ENCODE data around the gene DUSP1.
"Not testable (repeated sequence)": the region's sequence is repeated elsewhere in the genome, so short reads cannot be mapped to it uniquely, and the experiment has no call there.

The DUSP1 gene

DNA sequence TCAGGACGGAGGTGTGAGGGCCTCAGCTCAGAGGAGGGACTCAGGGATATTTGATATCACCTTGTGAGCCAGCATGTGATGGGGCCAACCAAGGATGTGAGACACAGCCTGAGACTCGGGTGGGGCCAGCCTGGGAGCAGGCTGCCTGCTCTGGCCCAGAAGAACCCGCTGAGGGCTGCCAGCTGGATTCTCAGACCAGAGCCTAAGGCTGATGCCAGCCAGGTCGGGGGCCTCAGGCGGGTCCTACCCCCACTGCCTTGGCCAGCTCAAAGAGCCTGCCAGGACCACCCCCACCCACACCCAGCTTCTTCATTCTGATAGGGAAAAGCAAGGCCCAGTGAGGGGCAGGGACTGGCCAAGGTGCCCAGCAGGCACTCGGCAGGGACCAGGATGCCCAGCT, 20.3 kb upstream of the DUSP1 start:
- DNase-seq (ENCODE audit: low spot score), result no peak
- Mint-ChIP-seq H3K9me3 (no peaks in the 10 kb centered on the region), H3K27ac (no peak overlapping the region), H3K36me3 (ENCODE audit: low read depth) (no peaks in the 10 kb centered on the region), H3K4me1 (ENCODE audit: low read depth) (no peaks in the 10 kb centered on the region), H3K27me3 (ENCODE audit: low read depth) (no peaks in the 10 kb centered on the region), H3K4me3 (no peak overlapping the region)

DNA sequence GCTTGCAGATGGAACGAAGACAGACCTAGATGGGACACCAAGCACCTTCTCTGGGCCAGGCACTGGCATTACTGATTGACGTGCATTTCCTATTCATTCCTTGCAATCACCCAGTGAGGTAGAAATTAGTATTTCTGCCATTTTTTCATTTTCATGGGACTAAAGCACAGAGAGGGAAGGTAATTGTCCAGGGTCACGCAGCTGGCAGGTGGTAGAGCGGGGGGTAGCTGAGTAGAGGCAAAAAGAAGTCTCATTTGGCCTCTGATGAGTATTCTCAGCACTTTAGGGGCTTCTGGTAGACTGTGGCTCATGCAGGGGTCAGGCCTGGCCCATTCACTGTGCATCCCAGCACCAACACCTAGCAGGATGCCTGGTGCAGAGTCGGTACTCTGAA, 19.5 kb upstream of the DUSP1 start:
- H3K36me3 Mint-ChIP-seq (ENCODE audit: low read depth), result no peaks in the 10 kb centered on the region
- no peak overlapping the region for H3K4me3 Mint-ChIP-seq
- no peak overlapping the region for H3K27ac Mint-ChIP-seq
- DNase-seq (ENCODE audit: low spot score), result no peak
- H3K4me1 Mint-ChIP-seq (ENCODE audit: low read depth), result no peaks in the 10 kb centered on the region
- H3K27me3 Mint-ChIP-seq (ENCODE audit: low read depth), result no peaks in the 10 kb centered on the region
- no peaks in the 10 kb centered on the region for H3K9me3 Mint-ChIP-seq

DNA sequence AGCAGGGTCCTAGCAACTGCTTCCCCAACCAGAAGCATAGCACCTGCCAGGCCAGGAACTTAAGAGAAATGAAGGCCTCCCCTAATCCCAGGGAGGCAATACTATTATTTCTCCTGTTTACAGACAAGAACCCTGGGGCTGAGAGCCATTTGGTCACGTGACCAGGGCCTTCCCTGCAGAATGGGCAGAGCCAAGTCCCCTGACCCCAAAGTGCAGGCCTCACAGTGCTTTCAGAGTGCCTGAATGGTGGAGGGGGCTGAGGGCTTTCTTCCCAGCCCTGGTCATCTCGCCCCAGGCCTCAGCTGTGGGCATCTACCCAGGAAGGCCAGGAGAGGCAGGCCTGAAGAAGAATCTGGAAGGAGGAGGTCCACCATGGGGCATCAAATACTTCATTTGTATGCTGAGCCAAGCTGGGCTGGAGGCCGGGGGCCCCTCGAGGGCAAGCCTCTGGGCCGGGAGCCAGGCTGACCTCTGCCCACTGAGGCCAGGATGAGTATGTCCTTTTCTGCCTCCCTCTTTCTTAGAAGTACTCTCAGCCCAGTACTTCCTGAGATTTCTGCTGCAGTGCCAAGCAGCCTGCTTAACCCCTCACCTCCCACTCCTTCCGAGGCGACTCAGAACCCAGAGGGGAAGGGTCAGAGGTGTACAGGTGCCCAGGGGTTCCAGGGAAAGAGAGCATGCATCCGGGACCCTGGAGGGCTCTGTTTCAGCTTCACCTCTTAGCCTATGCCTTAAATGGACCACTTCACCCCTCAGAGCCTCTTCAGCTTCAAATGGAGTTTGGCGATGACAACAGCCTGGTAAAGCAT, 18.9 kb upstream of the DUSP1 start:
- no peaks in the 10 kb centered on the region for H3K27me3 Mint-ChIP-seq (ENCODE audit: low read depth)
- no peak for DNase-seq (ENCODE audit: low spot score)
- no peaks in the 10 kb centered on the region for H3K4me1 Mint-ChIP-seq (ENCODE audit: low read depth)
- H3K9me3 Mint-ChIP-seq, result no peaks in the 10 kb centered on the region
- no peaks in the 10 kb centered on the region for H3K36me3 Mint-ChIP-seq (ENCODE audit: low read depth)
- no peak overlapping the region for H3K27ac Mint-ChIP-seq
- no peak overlapping the region for H3K4me3 Mint-ChIP-seq

DNA sequence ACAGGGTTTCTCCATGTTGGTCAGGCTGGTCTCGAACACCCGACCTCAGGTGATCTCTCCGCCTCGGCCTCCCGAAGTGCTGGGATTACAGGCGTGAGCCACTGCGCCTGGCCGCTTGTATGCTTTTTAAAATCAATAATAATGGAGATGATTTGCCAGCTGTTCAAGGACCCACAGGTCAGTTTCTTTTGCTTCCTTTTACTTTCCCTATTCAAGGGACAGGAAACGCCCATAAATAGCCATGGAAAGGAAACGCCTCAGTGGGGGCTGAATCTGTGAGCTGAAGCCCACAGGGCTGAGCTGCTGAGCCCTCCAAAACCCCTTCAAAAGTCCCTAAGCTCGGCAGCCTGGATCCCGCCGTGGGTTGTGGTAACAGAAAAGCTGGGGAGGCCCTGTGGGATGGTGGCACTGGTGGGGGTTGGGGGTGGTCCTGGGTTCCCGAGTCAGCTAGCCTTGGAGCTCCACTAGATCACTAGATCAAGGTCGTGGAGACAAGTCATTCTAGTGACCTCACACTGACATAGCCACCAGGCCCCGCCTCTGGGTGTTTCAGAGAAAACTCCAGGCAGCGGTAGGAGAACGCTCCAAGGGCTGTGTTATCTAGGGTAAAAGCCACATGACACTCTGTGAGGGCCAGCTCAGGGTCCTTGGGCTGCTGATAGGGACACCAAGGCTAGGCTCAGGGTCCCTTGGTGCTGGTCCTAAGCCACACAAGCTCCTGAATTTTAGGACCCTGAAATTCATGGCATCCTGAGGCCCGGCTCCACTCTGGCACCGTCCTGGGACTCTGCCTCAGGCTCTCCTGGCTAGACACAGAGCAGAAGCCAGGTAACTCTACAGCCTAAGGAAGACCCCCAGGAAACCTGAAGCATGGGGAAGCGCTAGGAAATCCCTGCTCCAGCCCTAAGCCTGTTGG, 18.0 kb upstream of the DUSP1 start:
- Mint-ChIP-seq H3K27me3 (ENCODE audit: low read depth) (no peaks in the 10 kb centered on the region), H3K9me3 (no peaks in the 10 kb centered on the region), H3K4me1 (ENCODE audit: low read depth) (no peaks in the 10 kb centered on the region), H3K27ac (no peak overlapping the region), H3K4me3 (no peak overlapping the region), H3K36me3 (ENCODE audit: low read depth) (no peaks in the 10 kb centered on the region)
- no peak for DNase-seq (ENCODE audit: low spot score)

DNA sequence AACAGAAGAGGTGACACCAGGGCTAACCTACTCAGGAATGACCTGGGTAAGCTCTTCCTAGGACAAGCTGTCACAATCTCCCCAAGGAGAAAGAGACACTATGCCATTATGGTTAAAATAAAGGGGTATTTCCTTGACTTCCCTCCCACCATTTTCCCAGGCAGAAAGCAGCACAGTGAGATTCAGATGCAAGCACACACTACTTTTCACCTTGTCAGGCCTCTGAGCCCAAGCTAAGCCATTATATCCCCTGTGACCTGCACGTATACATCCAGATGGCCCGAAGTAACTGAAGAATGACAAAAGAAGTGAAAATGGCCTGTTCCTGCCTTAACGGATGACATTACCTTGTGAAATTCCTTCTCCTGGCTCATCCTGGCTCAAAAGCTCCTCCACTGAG, 16.5 kb upstream of the DUSP1 start:
- not testable (repeated sequence) for H3K36me3 Mint-ChIP-seq (ENCODE audit: low read depth)

DNA sequence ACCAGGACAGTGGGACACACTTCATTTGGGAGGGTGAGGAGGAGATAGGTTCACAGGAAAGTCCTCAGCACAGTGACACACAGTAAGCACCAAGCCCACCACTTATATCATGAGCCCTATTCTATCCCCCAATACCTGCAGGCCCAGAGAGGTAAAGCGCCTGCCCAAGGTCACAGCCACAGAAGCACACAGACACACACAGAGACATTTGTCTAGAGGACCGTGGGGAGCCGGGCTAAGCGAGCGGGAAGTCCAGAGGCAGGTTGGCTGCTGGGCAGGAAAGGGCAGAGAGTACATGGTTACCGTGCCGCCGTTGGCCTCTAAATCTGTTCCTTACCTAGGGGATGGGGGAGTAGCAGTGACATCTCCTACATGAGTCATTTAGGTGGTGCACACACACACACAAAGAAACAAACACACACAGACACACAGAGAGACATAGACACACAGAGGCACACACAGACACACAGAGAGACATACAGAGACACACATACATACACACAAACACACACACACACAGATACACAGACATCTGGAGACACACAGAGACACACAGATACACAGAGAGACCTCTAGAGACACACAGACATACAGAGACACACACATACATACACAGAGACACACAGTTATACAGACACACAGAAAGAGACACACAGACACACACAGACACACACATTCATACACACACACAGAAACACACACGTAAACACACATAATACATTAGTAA, 15.9 kb upstream of the DUSP1 start:
- Mint-ChIP-seq H3K4me3 (no peak overlapping the region), H3K27ac (no peak overlapping the region), H3K4me1 (ENCODE audit: low read depth) (no peaks in the 10 kb centered on the region), H3K27me3 (ENCODE audit: low read depth) (peaks cover 3% of the 10 kb centered on the region), H3K36me3 (ENCODE audit: low read depth) (no peaks in the 10 kb centered on the region), H3K9me3 (no peaks in the 10 kb centered on the region)
- DNase-seq (ENCODE audit: low spot score), result no peak

More for the DNA sequence above, 16.5 kb upstream of the DUSP1 start:
- not testable (repeated sequence) for H3K9me3 Mint-ChIP-seq; H3K4me3 Mint-ChIP-seq; DNase-seq (ENCODE audit: low spot score); H3K4me1 Mint-ChIP-seq (ENCODE audit: low read depth); H3K27ac Mint-ChIP-seq; H3K27me3 Mint-ChIP-seq (ENCODE audit: low read depth)

DNA sequence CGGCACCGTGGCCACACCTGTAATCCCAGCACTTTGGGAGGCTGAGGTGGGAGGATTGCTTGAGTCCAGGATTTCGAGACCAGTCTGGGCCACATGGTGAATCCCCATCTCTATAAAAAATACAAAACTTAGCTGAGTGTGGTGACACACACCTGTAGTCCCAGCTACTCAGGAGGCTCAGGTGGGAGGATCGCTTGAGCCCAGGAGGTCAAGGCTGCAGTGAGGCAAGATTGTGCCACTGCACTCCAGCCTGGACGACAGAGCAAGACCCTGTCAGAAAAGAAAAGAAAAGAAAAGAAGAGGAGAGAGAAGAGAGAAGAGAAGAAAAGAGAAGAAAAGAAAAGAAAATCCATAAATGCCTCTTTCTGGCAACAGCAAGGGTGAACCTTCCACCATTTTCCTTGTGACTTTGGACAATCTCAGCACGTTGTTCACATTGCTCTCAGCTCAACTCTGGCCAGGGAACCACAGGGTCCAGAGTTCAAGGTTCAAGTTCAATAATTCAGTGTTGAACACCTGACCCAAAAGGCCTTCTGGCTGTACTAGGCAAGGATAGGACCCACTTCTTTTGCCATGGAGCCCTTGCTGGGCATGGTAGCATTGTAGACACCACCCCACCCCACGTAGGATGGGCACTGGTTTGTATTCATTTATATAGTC, 14.6 kb upstream of the DUSP1 start:
- Mint-ChIP-seq H3K27ac (no peak overlapping the region), H3K4me3 (no peak overlapping the region), H3K4me1 (ENCODE audit: low read depth) (no peaks in the 10 kb centered on the region), H3K36me3 (ENCODE audit: low read depth) (no peaks in the 10 kb centered on the region), H3K27me3 (ENCODE audit: low read depth) (peaks cover 3% of the 10 kb centered on the region), H3K9me3 (no peaks in the 10 kb centered on the region)
- DNase-seq (ENCODE audit: low spot score), result no peak

DNA sequence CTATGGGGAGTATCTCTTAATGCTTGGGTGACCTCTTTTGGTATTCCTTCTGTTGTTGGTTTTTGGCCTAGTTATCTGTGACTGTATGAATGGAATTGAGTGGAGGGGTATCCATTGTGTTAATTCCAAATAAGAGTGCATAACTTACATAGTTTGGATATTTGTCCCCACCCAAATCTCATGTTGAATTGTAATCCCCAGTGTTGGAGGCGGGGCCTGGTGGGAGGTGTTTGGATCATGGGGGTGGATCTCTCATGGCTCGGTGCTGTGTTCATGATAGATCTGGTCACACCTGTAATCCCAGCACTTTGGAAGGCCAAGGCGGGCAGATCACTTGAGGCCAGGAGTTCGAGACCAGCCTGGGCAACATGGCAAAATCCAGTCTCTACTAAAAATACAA, 13.2 kb upstream of the DUSP1 start:
- not testable (repeated sequence) for H3K4me1 Mint-ChIP-seq (ENCODE audit: low read depth); H3K9me3 Mint-ChIP-seq; H3K27me3 Mint-ChIP-seq (ENCODE audit: low read depth); H3K4me3 Mint-ChIP-seq; H3K27ac Mint-ChIP-seq; H3K36me3 Mint-ChIP-seq (ENCODE audit: low read depth); DNase-seq (ENCODE audit: low spot score)

DNA sequence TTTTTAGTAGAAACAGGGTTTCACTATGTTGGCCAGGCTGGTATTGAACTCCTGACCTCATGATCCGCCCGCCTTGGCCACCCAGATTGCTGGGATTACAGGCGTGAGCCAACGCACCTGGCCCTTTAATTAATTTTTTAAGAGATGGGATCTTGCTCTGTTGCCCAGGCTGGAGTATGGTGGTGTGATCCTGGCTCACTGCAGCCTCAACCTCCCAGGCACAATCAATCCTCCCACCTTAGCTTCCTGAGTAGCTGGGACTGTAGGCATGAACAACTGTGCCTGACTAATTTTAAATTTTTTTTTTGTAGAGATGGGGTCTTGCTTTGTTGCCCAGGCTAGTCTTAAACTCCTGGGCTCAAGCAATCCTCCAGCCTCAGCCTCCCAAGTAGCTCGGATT, 12.3 kb upstream of the DUSP1 start:
- H3K4me1 Mint-ChIP-seq (ENCODE audit: low read depth); DNase-seq (ENCODE audit: low spot score); H3K4me3 Mint-ChIP-seq; H3K27ac Mint-ChIP-seq; H3K36me3 Mint-ChIP-seq (ENCODE audit: low read depth); H3K27me3 Mint-ChIP-seq (ENCODE audit: low read depth); H3K9me3 Mint-ChIP-seq: not testable (repeated sequence)

DNA sequence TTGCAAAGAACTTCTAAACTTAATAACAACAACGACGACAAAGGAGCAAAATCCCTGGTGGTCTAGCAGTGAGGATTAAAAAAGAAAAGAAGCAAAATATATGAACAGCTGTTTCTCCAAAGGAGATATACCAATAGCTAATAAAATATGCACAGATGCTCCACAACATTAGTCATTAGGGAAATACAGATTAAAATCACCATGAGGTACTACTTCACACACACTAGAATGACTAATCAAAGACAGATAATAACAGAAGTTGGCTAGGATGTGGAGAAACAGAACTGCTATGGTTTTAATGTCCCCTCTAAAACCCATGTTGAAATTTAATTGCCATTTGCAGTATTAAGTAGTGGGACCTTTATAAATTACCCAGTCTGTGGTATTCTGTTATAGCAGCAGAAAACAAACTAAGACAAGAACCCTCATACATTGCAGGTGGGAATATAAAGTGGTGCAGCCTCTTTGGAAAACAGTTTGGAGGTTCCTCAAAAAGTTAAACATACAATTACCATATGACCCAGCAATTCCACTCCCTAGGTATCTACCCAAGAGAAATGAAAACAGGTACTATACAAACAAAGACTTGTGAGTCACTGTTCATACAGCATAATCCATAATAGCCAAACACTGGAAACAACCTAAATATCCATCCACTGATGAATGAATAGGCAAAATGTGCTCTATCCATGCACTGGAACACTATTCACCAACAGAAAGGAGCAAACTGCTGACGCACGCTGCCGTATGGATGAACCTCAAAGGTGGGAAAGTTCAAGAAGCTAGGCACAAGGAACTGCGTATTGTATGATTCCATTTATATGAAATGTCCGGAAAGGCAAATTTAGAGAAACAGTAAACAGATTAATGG, 11.4 kb upstream of the DUSP1 start:
- peaks cover 3% of the 10 kb centered on the region for H3K27me3 Mint-ChIP-seq (ENCODE audit: low read depth)
- no peak for DNase-seq (ENCODE audit: low spot score)
- H3K36me3 Mint-ChIP-seq (ENCODE audit: low read depth), result no peaks in the 10 kb centered on the region
- H3K9me3 Mint-ChIP-seq, result no peaks in the 10 kb centered on the region
- H3K27ac Mint-ChIP-seq, result no peak overlapping the region
- no peak overlapping the region for H3K4me3 Mint-ChIP-seq
- peaks cover 15% of the 10 kb centered on the region for H3K4me1 Mint-ChIP-seq (ENCODE audit: low read depth)

DNA sequence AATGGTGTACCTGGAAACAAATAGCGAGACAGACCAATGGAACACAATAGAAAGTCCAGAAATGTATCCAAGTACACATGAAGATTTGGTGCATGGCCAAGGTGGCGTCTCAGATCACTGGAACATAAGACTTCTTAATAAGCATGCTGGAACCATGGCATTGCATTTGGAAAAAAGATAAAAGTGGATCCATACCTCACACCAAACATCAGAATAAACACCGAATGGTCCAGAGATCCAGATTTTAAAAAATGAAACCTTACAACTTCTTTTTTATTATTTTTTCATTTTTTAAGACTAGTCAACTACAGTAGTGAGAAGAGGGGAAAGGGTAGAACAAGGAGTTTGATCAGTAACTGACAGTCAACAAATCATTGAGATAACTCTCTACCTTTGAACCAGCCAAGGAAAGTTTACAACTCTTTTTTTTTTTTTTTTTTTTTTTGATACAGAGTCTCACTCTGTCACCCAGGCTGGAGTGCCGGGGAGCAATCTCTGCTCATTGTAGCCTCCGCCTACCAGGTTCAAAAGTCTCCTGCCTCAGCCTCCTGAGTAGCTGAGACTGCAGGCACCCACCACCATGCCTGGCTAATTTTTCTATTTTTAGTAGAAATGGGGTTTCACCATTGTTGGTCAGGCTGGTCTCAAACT, 8.8 kb upstream of the DUSP1 start:
- H3K36me3 Mint-ChIP-seq (ENCODE audit: low read depth), result no peaks in the 10 kb centered on the region
- peaks cover 25% of the 10 kb centered on the region for H3K4me1 Mint-ChIP-seq (ENCODE audit: low read depth)
- H3K9me3 Mint-ChIP-seq, result no peaks in the 10 kb centered on the region
- no peak overlapping the region for H3K27ac Mint-ChIP-seq
- no peak overlapping the region for H3K4me3 Mint-ChIP-seq
- no peak for DNase-seq (ENCODE audit: low spot score)
- peaks cover 3% of the 10 kb centered on the region for H3K27me3 Mint-ChIP-seq (ENCODE audit: low read depth)

DNA sequence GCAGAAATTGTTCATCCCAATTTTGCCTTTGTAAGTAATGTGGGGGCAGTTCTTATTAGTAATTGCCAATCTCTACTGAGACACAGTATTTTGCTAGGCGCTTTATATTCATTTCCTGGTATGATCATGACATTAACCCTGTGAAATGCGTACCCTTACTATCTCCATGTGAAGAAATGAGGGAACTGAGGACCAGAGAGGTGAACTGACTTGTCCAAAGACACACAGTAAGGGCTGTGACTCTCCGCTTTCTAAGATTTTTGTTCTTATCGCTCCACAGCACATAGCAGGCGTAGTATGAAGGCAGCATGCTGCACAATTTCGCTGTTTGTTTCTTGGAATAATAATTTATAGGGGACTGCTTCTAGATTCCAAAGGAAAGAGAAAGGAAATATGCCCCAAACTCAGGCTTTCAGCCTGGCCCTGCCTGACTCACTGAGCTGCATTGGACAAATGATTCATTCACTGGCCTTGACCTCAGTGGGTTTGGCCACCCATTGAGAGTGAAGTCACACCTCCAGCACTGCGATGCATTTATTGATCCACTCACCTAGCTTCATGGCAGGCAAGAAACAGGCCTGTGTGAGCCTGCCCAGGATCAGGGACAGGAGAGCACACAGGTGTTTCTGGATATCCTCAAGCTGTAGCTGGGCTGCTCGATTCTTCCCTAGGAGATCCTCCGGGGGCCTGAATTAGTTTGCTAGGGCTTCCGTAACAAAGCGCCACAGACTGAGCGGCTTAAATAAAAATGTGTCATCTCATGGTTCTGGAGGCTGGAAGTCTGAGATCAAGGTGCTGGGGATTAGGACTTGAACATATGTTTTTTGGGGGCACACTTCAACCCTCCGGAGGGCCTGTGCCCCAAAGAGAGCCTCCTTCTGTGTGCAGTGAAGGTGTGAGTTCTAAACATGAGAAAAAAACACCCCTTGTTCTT, 7.2 kb upstream of the DUSP1 start:
- peak overlapping the region; percentile 99 for H3K27ac Mint-ChIP-seq
- H3K4me1 Mint-ChIP-seq (ENCODE audit: low read depth), result peaks cover 31% of the 10 kb centered on the region
- no peaks in the 10 kb centered on the region for H3K9me3 Mint-ChIP-seq
- peak; percentile 32 for DNase-seq (ENCODE audit: low spot score)
- peaks cover 3% of the 10 kb centered on the region for H3K27me3 Mint-ChIP-seq (ENCODE audit: low read depth)
- peak overlapping the region; percentile 83 for H3K4me3 Mint-ChIP-seq
- no peaks in the 10 kb centered on the region for H3K36me3 Mint-ChIP-seq (ENCODE audit: low read depth)
